EL (cell line): ENCODE results near the gene ATP5ME.

Experiments
- DNase-seq: peaks from one replicate; pipeline ENCODE4 v3.0.0-alpha.2; 2016

The ATP5ME gene

DNA sequence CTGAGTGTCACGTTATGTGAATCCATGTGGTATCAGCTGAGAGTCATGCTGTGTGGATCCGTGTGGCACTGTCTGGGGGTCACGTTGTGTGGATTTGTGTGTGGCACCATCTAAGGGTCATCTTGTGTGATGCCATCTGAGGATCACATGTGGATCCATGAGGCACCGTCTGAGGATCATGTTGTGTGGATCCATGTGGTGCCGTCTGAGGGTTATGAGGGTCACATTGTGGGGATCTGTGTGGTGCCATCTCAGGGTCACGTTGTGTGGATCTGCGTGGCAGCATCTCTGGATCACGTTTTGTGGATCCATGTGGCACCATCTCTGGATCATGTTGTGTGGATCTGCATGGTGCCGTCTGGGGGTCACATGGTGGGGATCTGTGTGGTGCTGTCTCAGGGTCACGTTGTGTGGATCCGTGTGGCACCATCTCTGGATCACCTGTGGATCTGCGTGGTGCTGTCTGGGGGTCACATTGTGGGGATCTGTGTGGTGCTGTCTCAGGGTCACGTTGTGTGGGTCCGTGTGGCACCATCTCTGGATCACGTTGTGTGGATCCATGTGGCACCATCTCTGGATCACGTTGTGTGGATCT is 41.8 kb downstream of the ATP5ME start:
- no peak for DNase-seq

DNA sequence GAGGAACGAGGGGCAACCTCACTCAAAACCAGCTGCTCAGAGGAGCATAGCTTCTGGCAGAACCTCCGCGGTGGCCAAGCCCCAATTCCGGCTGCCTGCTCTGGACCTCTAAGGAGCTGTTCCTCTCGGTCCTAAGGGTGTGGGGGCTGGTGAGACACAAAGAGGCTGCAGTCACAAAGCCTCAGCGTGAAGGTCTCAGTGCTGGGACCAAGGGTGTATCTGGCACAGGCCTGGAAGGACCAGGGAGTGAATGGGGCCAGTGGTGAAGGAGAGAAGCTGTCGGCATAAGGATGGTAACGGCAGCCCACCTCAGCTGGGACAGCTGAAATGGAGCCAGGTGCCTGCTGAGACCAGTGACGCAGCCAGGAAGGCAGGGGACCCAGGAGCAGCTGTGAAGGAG is 43.4 kb downstream of the ATP5ME start:
- no peak for DNase-seq

DNA sequence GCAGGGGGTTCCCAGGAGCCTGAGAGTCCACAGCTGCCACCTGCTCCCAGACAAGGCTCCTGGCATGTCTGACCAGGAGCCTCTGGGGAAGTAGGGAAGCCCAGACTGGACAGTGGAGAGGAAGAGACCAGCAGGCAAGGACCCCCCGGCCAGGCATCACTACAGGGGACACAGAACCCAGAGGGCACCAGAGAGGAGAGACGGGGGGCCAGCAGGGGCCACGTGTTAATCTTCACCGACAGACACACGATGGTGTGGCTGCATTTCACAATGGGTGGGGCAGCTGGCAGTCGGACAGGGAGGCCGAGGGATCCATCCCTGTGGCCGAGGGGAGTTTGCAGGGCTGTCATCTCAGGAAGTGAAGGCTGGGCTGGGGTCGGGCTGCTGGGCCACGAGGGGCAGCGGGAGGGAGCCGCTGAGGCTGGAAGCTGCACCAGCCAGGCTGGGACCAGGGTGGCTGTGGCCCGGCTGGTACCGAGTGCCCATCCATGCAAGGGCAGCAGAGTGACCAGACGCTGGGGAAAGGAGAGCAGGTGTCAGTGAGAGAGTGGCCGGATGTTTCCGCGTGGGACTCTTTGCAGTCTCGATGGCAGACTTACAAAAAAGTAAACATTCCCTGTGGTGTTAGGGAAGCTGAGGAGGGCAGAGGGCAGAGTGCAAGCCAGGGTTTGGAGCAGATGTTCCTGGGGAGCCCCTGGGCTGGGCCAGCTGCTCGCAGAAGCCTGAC is 44.0 kb downstream of the ATP5ME start:
- DNase-seq, result no peak

DNA sequence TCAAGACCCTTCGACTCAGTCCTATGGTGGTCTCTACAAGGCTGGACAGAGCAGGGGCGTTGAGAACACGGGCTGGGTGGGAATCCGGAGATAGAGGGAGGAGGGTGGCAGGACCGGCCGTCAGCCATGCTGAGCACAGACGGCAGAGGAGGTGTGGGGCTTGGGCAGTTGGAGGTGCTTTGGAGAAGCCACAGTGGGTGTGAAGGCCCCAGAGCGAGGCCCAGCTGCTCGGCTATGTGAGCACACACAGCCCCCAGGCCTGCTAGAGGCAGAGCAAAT is 44.5 kb downstream of the ATP5ME start:
- DNase-seq, result no peak

DNA sequence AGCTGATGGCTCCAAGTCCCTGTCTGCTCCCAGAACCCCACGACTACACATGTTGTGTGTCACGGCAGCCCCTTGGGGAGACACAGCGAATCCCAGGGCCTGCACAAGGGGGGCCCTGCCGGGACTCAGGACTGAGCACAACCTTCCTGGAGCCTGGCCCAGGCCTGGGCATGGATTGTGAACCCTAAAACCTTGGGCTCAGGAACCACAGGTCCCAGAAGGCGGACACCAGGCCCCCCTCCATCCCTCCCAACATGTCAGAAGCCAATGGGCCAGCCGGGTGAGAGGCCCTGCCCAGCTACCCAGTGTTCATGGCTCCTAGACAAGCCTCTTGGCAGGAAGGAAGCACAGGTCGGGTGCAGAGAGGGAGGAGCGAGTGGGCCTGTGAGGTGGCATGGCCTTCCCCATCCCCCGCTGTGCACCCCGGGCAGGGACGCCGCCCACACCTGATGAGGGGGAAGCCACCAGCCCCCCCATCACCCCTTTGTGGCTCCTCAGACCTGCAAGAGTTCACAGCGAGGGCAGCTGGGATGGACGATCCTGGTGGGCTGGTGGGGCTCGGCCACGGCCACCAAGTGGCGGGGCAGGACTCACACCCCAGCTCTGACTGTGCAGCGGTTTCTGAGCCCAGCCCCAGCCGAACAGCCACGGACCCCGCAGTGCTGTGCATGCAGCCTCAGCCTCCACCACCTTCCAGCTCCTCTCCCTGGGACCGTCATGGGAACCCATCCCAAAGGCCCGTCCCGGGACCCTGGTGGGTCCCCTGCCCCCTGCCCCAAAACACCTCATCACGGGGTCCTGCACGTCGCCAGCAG is 45.0 kb downstream of the ATP5ME start:
- DNase-seq, result no peak

DNA sequence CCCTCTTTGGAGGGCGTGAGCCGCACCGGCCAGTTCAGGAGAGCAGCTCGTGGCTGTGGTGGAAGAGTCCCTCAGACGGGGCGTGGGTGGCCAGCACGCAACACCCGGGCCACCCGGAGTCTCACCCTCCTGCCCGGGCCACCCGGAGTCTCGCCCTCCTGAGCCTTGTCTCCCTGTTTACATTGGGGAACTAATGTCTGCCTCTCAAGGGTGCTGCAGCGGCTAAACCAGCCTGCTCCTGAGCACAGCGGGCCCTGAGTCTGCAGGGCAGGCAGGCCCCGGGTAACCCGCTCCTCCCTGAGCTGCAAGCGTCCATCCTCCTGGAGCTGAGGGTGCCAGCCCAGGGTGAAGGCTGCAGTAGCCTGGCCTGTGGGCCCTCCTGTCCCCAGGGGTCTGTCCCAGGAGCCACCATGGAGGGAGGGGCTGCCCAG is 45.8 kb downstream of the ATP5ME start:
- no peak for DNase-seq

DNA sequence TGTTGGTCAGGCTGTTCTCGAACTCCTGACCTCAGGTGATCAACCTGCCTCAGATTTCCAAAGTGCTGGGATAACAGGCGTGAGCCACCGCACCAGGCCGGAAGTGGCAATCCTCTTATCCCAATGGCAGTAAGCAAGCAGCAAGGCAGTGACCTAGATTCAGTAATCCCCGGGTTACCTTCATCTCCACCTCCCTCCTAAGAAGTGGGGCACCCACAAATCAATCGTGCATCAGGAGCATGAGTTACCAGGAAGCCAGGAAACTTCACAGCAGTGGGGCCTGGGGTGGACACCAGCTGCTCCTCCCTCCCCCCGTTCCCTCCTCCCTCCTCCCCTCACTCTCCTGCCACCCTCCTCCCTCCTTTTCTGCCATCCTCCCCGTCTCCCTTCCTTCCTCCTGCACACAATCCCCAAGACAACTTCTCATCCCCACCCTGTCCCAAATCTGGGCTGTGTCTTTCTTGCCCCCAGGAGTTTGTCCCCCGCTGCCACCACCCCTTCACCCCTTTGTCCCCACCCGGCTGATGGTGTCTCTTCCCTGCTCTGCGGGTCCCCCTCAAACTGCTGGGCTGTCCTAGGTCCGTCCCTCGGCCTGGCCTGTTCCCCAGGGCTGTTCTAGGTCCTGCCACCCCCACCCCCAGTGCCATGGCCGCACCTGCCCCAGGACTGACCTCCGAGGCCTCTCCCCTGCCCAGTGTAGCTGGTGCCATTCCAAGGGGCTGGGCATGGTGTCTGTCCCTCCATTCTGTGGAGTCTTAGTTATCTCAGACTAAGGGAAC is 46.5 kb downstream of the ATP5ME start:
- DNase-seq, result no peak

DNA sequence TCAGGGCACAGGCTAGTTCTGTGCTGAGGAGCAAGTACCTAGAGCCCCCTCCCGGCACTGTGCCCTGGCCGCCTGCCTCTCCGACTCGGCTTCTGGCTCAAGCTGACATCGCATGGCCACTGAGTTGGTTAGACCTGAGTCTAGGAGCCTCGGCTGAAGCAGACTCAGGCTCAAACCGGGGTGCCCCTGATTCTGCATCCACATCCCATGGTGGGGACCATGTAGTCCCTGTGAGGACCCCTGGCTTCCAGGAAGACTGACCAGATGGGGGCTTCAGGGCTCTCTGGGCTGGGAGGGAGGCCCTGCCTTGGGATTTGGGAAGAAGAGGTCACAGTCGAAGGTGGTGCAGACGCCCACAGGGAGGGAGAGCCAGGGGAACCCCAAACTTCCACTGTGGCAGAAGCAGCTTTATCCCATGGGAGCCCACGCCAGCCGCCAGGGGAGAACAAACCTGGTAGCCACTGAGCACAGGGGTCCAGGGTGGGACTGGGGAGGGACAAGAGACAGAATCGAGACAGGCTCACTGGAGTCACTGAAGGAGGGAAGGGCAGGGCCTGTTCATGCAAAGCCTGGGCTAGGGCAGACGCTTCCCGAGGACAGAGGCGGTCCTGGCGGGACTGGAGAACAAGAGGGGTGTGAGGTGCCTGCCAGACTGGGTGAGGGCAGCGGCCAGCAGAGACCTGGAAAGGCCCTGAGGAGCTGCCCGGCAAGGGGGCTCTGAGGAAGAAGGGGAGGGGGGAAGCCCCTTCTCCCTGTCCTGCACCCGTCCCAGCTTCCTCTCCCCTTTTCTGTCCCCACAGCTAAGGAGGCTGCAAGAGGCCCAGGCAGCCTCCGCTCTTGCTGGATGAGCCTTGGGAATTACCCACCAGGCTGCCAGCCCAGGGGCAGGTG is 47.6 kb downstream of the ATP5ME start:
- no peak for DNase-seq

DNA sequence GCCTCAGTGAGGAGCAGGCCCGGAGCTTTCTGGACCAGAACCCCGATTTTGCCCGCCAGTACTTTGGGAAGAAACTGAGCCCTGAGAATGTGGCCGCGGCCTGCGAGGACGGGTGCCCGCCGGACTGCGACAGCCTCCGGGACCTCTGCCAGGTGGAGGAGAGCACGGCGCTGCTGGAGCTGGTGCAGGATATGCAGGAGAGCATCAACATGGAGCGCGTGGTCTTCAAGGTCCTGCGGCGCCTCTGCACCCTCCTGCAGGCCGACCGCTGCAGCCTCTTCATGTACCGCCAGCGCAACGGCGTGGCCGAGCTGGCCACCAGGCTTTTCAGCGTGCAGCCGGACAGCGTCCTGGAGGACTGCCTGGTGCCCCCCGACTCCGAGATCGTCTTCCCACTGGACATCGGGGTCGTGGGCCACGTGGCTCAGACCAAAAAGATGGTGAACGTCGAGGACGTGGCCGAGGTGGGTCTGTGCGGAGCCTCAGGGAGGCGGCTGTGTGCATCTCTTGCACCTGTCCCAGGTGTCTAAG is 48.4 kb downstream of the ATP5ME start:
- DNase-seq, result no peak

DNA sequence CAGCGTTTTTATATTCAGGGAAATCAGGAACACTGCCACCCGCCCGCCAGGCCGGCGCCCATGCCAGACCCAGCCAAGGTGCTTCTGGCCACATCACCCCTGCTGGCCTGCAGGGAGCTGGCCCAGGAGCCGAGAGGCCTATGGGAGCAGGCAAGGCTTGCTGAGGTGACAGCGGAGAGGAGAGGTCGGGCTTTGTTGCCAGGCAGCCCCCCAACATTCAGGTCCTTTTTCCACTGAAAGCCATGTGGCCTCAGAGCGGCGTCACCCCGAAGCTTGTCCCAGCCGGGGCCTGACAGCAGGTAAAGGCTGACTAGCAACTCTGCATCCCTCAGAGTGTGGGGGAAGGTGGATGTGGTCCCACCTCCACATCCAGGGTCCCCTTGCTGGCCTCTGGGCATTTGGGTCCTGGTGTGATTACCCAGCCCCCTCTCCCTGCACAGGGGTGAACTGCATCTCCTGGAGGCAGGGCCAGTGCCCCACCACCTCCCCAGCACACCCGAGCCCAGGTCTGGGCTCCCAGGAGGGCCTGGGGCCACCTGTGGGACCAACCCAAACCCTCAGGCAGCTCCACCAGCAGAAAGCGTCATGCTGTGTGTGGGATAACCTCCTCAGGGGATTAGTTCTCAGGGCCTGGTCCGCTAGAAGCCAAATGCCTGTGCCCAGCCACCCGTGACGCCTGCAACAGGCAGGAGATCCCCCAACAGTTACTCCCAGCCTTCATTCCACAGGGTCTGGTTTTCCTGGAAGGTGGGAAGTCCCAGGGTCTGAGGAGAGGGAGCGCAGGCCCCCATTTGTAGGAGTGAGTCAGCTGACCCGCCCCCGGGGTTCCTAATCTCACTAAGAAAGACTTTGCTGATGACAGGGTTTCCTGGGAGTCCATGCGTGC is 49.1 kb downstream of the ATP5ME start, which contains the start of gene PDE6B:
Gene PDE6B, plus strand, starts transcription at position 869 of the 886 bp plus-strand sequence. CDS start 54 bp downstream, outside the sequence.
- DNase-seq, result no peak

DNA sequence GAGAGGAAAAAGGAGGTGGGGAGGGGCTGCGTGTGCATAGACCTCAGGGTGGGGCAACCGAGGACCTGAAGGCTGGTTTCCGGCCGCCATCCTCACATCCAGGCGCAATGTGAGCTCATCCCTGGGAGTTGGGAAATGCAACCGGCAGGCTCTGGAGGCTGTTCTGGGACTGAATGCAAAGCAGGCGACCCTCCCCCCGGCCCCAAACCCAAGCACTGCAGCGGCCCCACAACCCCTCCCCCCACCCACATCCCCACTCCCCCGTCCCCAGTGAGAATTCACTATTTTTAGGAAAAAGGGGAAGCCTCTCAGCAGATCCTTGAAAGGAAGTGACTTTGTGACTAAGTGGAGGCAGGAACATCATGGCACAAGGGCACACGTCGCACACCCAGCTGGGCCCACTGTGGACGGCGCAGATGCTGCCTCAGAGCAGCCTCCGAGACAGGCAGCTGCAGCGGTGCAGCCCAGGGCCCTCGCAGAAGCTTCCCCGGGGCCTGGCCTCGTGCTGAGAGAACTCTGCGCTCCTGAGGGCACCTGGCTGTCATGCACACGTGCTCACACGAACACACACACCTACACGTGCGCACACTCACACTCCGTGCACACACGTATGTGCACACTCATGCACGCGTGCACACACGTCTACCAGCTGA is 50.0 kb downstream of the ATP5ME start:
- no peak for DNase-seq

DNA sequence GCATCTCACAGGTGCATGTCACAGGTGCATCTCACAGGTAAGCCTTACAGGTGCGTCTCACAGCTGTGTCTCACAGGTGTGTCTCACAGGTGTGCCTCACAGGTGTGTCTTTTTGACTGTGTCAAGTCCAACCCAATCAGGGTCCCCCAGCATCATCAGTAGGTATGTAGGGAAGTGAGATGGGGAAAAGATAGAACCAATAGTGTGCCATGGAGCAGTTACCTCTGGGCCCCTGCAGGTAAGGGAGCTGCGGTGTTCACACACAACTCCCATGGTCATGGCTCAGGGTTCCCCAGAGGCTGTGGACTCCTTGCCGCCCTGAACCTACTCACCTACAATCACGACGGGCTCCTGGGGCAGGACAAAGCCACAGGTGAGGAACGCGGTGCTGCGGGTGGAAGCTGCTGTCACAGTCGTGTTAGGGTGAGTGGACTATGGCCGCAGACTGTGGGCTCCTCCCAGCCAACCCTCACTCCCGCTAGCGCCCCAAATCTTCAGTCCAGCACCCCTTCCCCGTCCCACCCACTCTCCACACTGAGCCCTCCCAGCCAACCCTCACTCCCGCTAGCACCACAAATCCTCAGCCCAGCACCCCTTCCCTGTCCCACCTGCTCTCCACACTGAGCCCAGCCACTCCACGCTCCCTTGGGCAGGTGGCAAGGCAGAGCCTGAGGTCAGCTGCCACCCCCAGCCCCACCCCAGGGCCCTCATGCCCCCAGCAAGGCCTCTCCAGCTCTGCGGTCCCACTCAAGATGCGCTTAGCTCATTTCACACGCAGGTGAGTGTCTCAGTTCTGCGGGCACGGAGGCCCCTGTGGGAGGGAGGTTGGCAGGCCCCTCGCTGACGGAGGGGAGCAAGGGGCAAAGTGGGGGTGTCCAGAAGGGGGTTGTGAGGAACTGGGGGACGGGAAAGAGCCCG is 50.8 kb downstream of the ATP5ME start:
- DNase-seq, result peak; percentile 4
